Suppressor macrophage treated with lipopolysaccharide for 4 hours (primary cell): ENCODE measurements around the gene POLR1G.
"Not testable (repeated sequence)": the region's sequence is repeated elsewhere in the genome, so short reads cannot be mapped to it uniquely, and the experiment has no call there.

Experiments used
- DNase-seq: peaks from one replicate; pipeline ENCODE4 v3.0.0-alpha.2; 2020

POLR1G gene

DNA sequence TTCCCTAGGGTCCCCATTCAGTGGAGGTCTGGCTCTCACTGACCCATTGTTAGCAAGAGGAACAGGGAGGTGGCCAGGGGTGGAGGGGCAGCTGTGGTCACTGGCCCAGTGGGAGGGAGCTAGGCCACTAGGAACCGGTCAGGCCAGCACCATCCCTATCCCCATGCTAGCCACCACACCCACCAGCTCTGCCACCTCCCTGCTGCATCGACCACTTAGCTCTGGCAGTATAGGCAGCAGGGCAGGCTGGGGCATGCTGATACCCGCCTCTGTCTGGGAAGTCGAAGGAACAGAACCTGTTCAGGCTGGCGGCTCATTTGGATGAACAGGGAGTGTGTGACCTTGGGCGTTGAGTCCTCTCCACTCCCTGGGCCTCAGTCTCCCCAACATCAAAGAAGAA is 6.3 kb upstream of the POLR1G start:
- no peak for DNase-seq

DNA sequence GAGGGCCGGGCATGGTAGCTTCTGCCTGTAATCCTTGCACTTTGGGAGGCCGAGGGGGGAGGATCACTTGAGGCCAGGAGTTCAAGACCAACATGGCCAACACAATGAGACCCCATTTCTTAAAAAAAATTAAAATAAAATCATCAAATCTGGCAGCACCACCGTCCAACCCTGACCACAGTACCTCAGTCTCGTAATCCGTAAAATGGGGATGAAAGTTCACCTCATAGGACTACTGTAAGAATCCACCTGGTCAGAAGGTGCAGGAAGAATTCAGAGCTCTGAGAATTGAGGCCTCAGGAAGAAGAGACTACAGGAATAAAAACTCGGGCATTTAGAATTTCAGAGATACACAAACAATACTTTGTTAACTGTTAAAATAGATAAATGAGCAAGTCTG is 4.6 kb upstream of the POLR1G start:
- no peak for DNase-seq

DNA sequence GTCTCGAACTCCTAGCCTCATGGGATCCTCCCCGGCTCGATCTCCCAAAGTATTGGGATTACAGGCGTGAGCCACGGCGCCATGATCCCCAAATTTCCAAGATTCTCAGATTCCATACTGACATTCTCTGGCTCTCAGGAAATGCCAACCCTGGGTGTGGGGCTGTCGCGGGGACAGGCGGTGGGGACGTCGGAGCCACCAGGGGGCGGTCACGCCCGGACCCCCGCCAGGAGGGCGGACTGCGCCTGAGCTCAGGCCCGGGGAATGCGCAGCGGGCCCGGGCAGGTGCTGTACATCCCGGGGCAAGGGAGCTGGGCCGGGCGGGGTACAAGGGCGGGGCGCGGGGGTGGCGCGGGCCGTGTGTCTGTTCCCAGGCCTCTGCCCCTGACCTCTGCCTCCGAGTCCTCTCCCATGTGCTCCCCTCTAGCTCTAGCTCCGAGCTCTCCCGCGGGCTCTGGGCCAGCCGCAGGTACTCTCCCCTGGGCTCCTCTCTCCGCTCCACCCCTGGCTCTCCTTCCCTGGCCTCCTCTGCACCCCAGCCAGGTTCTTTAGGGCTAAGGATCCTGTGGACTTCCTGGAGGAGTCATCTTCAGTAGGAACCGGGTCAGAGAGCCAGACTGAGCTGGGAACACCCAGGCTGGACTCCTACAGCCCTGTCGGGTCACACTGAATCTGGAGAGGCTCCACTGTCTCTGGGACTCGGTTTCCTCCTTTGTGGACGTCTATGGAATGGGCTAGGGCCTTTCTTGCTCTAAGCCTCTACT is 4.0 kb upstream of the POLR1G start:
- peak; percentile 40 for DNase-seq

DNA sequence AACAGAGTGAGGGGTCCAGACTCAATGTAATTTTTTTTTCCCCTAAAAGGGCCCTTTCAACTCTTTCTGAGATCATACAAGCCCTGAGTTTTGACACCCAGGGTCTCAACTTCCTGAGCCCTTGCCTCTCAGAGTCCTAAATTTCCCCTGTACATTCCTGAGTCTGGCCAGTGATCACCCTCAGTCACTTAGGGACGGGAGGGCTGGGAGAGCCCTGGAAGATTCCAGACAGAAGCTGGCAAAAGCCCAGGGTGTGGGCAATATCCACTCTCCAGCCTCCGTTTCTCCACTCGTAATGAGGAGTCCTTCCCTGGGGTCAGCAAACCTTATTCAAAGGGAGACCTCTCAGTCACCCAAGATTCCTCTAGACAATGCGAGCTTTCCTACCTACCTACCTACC is 3.2 kb upstream of the POLR1G start:
- no peak for DNase-seq

DNA sequence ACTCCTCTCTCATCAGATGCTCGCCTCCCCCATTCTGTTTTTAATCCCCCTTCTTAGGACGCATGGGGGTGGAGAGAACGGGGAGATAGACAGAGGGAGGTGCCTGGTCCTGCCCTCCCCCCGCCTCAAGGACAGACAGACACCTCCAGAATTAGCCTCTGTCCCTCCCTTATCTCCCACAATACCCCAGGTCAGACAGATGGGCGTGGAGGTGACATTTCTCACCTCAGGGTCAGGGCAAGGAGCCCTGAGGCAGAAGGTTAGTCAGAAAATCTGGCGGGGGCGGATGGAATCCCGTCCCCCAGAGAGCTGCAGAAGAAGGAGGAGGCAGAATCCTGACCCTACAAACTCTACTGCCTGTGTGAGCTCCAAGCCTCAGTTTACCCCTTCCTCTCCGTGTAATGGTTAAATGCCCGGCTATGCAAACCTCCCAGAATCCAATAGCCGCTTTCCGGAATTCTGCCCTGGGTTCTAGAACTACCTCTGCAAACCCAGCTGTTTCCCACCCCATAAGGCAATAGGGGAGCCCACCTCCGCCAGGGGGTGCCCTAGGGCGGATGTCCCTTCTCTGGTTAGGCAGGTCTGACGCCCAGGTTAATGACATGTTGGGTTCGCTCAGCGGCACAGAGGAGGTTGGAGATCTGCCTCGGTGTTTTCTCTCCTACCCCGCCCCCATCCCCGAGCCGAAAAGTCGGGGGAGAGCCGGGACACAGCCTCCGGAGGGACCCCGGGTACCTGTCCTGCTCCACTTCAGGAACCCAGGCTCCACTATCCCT is 2.5 kb upstream of the POLR1G start:
- no peak for DNase-seq

DNA sequence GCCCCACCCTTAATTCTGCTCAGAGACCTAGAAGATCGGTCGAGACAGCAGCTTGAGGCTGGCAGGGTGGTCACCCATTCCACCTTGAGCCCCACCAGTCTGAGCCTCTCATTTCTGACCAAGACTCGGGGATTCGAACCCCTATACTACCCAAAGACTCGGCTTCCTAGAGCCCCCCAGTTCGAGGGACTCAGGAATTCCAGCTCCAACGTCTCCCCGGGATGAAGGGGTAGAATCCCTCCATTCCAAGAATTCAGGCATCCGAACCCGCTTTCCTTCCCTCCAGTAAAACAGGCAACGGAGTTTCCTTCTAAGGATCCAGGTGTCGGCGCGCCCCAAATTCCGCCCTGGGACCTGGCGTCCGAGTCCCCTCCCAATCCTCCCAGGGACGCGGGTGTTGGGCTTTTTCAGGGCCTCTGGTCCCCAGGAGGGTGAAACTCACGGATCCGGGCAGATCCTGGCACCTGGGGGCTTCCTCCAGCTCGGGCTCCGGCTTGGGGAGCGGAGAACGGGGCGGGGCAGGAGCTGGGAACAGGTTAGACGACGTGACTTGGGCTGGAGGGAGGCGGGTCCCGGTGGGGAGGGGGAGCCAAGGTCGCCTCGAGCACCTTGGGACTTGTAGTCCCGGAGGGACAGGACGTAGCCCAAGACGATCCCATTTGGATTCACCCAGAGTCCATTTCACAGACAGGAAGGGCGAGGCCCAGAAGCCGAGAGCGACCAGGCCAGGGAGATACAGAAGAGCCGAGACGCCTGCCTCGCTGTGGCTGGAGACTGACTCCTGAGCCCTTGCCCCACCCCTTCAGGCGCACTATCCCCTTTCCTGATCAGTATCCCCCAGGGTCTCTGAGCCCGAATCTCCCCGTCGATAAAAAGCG is 1.6 kb upstream of the POLR1G start, which contains the start of gene PPP1R13L:
TSS of gene PPP1R13L (minus strand) at position 513 of the 878 bp plus-strand sequence. CDS start 6,751 bp downstream, outside the sequence.
- DNase-seq, result no peak

DNA sequence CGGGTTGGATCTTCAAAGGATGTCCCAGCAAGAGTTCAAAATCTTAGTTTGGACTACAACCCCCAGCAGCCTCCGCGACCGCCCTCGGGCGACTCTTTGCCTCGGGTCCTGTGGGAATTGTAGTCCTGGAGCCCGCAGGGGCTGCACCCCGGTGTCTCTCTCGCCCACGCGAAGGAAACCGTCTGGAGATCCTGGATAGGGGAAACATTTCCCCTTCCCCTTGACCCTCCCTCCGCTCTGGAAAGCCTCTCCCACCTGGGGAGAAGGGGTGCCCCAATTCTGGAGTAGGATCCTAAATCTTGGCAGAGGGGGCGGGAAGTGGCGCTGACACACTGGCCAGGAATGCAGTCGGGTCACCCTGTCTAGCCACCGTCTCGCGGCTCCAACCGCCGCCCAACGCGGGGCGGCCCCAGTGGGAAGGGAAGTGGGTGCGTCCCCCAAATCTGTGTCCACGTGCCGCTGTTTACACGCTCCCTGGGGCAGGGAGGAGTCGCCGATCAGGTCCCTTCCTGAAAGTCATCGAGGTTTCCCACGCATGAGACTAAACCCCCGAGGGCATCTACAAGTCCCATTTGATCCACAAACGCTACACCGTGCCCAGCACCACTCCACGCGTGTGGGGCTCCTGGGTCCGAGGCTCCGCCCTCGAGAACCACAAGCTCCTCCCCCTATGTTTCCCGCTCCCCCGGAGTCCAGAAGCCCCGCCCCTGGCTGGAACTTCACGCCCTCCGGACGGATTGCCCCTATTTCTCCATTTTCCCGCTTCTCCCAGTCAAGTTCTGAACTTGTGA is 814 bp upstream of the POLR1G start:
- DNase-seq, result peak; percentile 81

DNA sequence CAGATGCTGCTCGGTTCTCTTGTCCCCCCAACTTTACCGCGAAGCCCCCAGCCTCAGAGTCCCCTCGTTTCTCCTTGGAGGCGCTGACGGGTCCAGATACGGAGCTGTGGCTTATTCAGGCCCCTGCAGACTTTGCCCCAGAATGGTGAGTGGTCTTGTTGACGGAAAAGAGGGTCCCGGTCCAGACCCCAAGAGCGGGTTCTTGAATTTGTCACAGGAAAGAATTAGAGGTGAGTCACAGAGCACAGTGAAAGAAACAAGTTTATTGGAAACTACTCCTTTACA is 589 bp downstream of the POLR1G start:
- no peak for DNase-seq

DNA sequence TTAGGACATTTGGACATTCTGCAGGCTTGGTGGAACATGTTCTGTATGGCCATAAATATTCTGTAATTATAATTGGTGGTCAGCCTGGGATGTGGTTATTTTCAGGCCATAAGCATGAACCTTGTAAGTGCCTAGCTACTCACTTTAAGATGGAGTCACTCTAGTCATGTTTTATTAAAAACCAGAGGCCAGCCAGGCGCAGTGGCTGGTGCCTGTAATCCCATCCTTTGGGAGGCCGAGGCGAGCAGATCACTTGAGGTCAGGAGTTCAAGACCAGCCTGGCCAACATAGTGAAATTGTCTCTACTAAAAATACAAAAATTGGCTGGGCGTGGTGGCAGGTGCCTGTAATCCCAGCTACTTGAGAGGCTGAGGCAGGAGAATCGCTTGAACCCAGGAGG is 1.1 kb downstream of the POLR1G start:
- not testable (repeated sequence) for DNase-seq

DNA sequence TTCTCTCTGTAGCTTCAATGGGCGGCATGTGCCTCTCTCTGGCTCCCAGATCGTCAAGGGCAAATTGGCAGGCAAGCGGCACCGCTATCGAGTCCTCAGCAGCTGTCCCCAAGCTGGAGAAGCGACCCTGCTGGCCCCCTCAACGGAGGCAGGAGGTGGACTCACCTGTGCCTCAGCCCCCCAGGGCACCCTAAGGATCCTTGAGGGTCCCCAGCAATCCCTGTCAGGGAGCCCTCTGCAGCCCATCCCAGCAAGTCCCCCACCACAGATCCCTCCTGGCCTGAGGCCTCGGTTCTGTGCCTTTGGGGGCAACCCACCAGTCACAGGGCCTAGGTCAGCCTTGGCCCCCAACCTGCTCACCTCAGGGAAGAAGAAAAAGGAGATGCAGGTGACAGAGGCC is 1.7 kb downstream of the POLR1G start:
- no peak for DNase-seq

DNA sequence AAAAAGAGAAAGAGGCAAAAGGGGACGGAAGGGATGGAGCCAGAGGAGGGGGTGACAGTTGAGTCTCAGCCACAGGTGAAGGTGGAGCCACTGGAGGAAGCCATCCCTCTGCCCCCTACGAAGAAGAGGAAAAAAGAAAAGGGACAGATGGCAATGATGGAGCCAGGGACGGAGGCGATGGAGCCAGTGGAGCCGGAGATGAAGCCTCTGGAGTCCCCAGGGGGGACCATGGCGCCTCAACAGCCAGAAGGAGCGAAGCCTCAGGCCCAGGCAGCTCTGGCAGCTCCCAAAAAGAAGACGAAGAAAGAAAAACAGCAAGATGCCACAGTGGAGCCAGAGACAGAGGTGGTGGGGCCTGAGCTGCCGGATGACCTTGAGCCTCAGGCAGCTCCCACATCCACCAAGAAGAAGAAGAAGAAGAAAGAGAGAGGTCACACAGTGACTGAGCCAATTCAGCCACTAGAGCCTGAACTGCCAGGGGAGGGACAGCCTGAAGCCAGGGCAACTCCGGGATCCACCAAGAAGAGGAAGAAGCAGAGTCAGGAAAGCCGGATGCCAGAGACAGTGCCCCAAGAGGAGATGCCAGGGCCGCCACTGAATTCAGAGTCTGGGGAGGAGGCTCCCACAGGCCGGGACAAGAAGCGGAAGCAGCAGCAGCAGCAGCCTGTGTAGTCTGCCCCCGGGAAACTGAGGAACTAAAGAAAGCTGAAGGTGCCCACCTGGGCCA is 2.5 kb downstream of the POLR1G start:
- no peak for DNase-seq

DNA sequence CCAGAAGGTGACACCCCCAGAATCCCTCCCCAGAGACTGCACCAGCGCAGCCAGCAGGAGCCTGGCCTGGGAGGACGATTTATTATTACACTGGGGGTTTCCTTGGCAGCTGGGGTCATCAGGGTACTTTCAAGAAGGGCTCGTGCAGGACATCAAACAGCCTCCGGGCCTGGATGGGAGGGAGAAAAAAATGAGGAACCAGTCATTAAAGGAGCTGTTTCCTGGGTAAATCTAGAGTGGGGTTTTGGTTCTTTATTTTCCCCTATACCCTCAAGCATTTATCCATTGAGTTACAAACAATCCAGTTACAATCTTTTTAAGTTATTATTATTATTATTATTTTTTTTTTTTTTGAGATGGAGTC is 3.1 kb downstream of the POLR1G start:
- DNase-seq, result peak; percentile 45

DNA sequence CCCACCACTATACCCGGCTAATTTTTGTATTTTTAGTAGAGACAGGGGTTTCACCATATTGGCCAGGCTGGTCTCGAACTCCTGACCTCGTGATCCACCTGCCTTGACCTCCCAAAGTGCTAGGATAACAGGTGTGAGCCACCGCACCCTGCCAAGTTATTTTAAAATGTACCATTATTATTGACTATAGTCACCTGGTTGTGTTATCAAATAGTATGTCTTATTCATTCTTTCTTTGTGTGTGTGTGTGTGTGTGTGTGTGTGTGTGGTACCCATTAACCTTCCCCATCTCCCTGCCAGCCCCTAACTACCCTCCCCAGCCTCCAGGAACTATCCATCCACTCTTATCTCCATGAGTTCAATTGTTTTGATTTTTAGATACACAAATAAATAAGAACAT is 3.9 kb downstream of the POLR1G start:
- not testable (repeated sequence) for DNase-seq

DNA sequence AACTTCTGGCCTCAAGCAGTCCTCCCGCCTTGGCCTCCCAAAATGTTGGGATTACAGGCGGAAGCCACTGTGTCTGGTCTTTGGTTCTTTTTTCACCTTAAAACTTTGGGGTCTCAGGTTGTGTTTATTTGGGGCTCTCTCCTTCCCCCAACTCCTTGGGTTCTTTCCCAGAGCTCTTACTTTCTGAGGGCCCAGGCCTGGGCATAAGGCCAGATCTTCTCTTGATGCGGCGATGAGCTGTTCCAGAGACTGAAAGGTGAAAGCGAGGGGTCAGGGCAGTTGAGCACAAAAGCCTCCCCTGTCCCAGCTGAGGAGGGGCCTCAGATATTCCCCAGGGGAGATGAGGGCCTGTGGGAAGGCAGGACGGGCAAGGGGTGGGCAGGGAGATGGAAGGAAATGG is 7.1 kb downstream of the POLR1G start:
- DNase-seq, result no peak

DNA sequence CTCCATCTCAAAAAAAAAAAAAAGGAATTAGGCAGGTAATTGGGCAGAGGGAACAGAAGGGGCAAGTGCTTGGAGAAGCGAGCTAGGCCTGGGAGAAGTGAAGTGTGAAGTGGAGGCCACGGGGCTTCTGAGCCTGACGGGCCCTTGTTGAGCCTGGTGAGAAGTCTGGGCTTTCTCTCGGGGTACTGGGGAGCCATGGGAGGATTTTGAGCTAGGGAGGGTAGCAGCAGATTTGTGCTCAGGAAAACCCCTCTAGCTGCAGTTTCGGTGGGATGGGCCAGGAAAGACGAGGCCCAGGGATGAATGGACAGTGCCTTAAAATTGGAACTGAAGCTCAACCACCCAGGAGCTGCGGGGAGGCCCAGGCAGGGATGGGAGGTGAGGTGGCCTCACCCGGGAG is 8.0 kb downstream of the POLR1G start:
- no peak for DNase-seq

DNA sequence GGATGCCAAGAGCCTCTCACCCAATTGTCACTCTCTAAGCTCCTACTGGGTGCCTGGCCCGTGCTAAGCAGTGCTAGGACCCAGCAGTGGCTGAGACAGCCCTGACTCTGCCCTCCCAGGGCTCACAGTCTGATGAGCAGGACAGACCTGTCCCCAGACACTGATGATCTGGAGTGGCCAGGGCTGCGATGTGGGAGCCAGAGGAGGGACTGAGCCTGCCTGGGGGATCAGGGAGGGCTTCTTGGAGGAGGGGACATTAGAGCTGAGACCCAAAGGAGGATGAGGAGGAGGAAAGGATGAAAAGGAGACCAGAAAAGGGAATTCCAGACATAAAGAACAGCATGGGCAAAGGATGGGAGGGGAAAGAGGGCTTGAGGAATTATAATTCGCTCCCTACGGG is 10.7 kb downstream of the POLR1G start:
- no peak for DNase-seq

DNA sequence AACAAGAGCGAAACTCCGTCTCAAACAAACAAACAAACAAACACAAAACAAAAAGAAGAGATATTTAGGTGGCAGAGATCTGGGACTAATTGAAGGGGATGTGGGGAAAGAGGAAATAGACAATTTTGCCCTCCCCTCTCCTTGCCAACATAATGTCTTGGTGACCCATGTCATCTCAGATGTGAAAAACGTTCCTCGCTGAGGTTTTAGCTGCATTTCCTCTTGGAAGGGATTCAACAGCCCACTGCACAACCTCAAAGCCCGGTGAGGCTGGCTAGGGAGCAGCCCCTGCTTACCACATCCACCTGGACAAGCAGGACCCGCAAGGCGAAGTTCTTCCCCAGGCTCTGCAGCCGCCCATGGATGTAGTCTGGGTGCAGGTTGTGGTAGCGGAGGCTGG is 12.4 kb downstream of the POLR1G start:
- DNase-seq, result no peak

DNA sequence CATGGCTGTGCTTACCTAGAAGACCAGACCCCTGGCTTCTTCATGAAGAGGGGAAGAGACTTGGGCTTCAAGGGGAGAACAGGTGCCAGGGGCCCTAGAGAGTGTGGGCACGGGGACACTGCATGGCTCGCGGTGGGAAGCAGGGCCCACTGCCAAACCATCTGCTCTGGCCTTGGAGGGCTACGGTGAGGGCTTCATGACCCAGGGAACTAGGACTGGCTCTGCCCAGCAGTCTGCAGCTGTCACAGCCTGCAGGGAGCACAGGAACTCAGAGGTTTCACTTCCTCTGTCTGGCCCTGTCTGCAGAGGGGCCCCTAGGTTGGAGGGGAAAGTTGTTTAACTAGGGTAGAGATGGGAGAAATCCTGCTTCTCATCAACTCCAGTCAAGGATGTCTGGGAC is 13.0 kb downstream of the POLR1G start:
- DNase-seq, result peak; percentile 82

DNA sequence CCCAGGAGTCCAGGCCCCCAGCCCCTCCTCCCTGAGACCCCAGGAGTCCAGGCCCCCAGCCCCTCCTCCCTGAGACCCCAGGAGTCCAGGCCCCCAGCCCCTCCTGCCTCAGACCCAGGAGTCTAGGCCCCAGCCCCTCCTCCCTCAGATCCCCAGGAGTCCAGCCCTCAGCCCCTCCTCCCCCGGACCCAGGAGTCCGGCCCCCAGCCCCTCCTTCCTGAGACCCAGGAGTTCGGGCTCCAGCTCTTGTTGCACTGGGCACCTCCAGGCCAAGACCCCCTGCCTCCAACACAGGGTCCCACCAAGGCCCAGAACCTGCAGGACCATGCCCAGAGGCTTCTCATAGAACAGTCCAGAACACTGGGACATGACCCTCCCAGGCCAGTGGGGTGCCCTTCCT is 13.5 kb downstream of the POLR1G start:
- DNase-seq, result no peak

DNA sequence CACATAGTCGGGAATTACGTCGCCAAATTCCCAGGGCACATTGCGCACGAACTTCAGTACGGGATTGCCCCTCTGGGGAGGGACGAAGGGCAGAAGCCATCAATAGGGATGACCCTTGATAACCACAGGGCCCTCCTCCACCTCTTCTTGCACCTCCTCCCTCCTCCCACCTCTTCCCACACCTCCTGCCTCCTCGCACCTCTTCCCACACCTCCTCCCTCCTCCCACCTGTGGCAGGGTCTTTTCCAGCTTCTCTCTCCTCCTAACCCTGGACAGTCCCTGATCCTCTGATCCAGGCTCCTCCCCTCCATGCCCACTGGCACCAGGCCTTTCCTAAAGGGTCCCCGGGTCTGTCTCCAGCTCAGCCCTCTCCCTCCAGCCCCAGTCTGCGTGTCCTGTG is 13.9 kb downstream of the POLR1G start:
- DNase-seq, result no peak

DNA sequence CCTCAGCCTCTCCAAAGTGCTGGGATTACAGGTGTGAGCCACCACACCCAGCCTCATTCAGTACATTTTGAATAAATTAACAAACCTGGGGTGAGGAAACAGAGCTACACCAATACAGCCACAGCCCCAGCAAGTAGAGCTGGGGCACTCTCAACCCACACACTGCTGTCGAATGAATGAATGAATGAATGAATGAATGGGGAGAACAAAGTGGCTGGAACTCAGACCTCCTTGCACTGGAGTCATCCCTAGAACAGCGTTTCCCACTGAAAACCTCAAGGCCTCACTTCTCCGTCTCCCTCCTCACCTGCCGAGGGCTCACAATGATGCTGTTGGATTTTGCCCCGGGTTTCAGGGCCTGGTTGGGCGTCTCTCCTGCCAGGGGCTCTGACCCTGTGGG is 14.4 kb downstream of the POLR1G start:
- no peak for DNase-seq

DNA sequence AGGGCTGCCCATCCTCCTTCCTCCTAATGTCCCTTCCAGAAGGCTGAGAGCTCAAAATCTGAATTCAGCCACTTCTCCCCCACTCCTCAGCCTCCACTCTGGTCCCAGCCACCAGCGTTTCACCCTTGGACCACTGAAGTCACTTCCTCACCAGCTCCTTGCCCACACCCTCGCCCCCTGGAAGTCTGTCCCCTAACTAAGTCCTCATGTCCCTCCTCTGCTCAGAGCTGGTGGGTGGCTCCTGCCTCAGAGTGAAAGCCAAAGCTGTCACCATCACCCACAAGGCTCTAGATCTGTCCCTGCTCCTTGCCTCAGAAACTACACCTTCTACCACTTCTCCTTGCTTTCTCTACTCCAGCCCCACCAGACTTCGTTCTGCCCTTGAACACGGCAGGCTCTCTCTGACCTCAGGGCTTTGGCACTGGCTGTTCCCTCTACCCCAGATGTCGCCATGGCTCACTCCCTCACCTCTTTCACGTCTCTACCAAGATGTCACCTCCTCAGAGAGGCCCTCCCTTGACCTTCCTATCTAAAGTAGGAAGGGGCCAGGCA is 15.6 kb downstream of the POLR1G start:
- DNase-seq, result no peak
